H1 (cell line): Measurements from ENCODE around the gene POLR2H. TPM values are rescaled to one million over a fixed set of nuclear protein-coding genes. Genes with fewer than 3 reads are reported as not detected.

Source experiments
- CEBPB ChIP-seq: IDR thresholded peaks from 2 replicates; pipeline ENCODE4 v1.6.1; 2012; ENCODE audit warnings: low read depth, low read length
- CHD2 ChIP-seq: IDR thresholded peaks from 2 replicates; pipeline ENCODE4 v1.6.1; 2012; ENCODE audit warnings: low read length, improper control_type of control experiment
- EGR1 ChIP-seq: IDR thresholded peaks from 2 replicates; pipeline ENCODE4 v1.6.1; 2011; ENCODE audit warnings: low read depth, low read length, borderline replicate concordance
- GABPA ChIP-seq: IDR thresholded peaks from 2 replicates; pipeline ENCODE4 v1.6.1; 2011; ENCODE audit warnings: mild to moderate bottlenecking, low read length, moderate library complexity, borderline replicate concordance; ENCODE audit not compliant: insufficient read depth
- JUND ChIP-seq: IDR thresholded peaks from 2 replicates; pipeline ENCODE4 v1.6.1; 2011; ENCODE audit warnings: mild to moderate bottlenecking, improper control_type of control experiment, low read length
- KDM4A ChIP-seq: IDR thresholded peaks from one replicate; pipeline ENCODE4 v1.7.1; 2012; ENCODE audit warnings: low read depth, mild to moderate bottlenecking, moderate library complexity, low read length, inconsistent platforms; ENCODE audit not compliant: severe bottlenecking
- RBBP5 ChIP-seq: IDR thresholded peaks from 2 replicates; pipeline ENCODE4 v1.7.1; 2012; ENCODE audit warnings: low read depth, mild to moderate bottlenecking, inconsistent platforms, low read length, moderate library complexity, borderline replicate concordance
- SAP30 ChIP-seq: fragments of 300-600 bp; sonication (generic); IDR thresholded peaks from 2 replicates; pipeline ENCODE4 v1.7.1; 2012; ENCODE audit warnings: low read length, moderate library complexity, mild to moderate bottlenecking, inconsistent platforms; ENCODE audit not compliant: insufficient read depth, insufficient replicate concordance
- SIN3A ChIP-seq, 2 experiments: IDR thresholded peaks in 1 of 2; conservative IDR thresholded peaks in 1 of 2; 2 replicates each; pipeline ENCODE4 v1.6.1; 2011 to 2012; ENCODE audit warnings: low read length in 2 of 2, improper control_type of control experiment in 1 of 2, low read depth in 1 of 2, mild to moderate bottlenecking in 1 of 2
- SP2 ChIP-seq: IDR thresholded peaks from 2 replicates; pipeline ENCODE4 v1.6.1; 2012; ENCODE audit warnings: mild to moderate bottlenecking, low read length, inconsistent platforms
- SP4 ChIP-seq: IDR thresholded peaks from 2 replicates; pipeline ENCODE4 v1.6.1; 2012; ENCODE audit warnings: low read length, inconsistent platforms
- TAF7 ChIP-seq: optimal IDR thresholded peaks from 2 replicates; pipeline ENCODE3; 2011; ENCODE audit warnings: low read depth, mild to moderate bottlenecking, inconsistent platforms, low read length, moderate library complexity, borderline replicate concordance
- TCF12 ChIP-seq: IDR thresholded peaks from 2 replicates; pipeline ENCODE4 v1.6.1; 2011; ENCODE audit warnings: low read depth, mild to moderate bottlenecking, low read length
- polyA plus RNA-seq, 7 experiments: library from polyadenylated mRNA; depleted of rRNA in 3 of 7; stranded (reverse) in 5 of 7; unstranded in 2 of 7; fragments of >200 nt in 5 of 7; fragments of 200-250 nt in 2 of 7; gene quantifications; 1 replicate in 5 of 7; 2 replicates in 1 of 7; 4 replicates in 1 of 7; pipeline versions ENCODE4 v1.2.1 to v1.2.3, GENCODE V29; 2011 to 2013; ENCODE audit warnings: missing spikeins in 2 of 7, mixed read lengths in 2 of 7
- total RNA-seq: library from RNA; stranded (reverse); fragmentation: NEBNext Ultra II Directional; extraction: Animal tissue kit (Norgen Biotek cat#: 25700); gene quantifications from 2 replicates; pipeline ENCODE4 v1.2.1, GENCODE V29; 2021
- TF ChIP-seq, protein P1 (sequence below): IDR thresholded peaks from 2 replicates; pipeline ENCODE4 v1.6.1; 2011; ENCODE audit warnings: low read depth, mild to moderate bottlenecking, low read length; ENCODE audit not compliant: insufficient read depth
- TF ChIP-seq, protein P2 (sequence below), 3 experiments: IDR thresholded peaks; 1 replicate in 2 of 3; 2 replicates in 1 of 3; pipeline versions ENCODE4 v1.5.1 to v1.6.1; 2011; ENCODE audit warnings: low read length in 3 of 3, mild to moderate bottlenecking in 3 of 3, inconsistent platforms in 2 of 3, low read depth in 1 of 3, moderate library complexity in 1 of 3; ENCODE audit not compliant: insufficient read depth in 1 of 3; ENCODE audit errors: control extremely low read depth in 1 of 3
- TF ChIP-seq, protein P3 (sequence below): IDR thresholded peaks from 2 replicates; pipeline ENCODE4 v1.6.1; 2012; ENCODE audit warnings: inconsistent platforms
- TF ChIP-seq, protein P4 (sequence below): IDR thresholded peaks from 2 replicates; pipeline ENCODE4 v1.6.1; 2012; ENCODE audit warnings: low read length, inconsistent platforms

The POLR2H gene
- total and polyA plus RNA-seq, 2 of the 8 experiments (the other 6 are each of a cell fraction or from before 2014, with no cell fraction given), result 113 to 335 TPM

DNA sequence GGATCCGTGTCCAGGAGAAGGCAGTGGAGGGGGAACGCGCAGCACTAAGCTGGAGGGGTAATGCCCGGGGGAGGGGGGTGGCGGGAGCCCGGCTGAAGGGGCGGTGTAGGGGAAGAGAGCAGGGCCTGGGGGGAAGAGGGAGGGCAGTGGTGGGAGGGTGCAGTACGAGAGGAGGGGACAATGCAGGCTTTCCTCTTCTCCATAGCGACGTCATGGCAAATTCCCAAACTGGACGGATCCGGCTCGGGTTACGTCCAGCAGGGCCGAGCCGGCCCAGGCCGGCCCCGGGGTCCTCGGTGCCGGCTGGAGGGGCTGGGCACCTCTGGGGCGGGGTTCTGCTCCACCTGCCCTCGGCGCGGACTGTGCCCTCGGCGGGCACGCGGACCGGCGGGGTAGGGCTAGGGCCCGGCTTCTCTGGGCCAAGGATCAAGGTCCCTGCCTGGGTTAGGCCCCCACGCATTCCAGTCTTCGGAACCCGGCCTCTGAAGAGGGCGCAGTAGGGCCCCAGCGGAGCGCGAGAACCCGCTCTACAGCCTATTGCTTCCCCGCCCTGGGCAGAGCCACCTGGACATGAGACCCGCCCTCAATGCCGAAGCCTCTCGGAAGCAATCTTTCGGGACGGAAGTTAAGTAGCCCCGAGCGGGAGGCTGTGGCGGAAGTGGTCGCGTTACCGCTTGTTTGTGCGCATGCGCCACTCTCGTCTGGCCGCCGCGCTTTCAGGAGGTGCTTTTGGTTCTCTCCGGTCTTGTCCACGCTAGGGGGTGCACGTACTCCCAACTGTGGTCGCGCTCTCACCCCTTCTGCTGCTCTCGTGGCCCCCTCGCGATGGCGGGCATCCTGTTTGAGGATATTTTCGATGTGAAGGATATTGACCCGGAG is 1.4 kb downstream of the POLR2H start (continued):
- TF ChIP-seq RBBP5 (peak; percentile 32; the same call in 1 of the 2 replicates), SIN3A (conservative IDR thresholded peaks at IDR 0.05 in 1 of 2, IDR thresholded peaks at IDR 0.05 in 1 of 2; ENCODE audit: low read depth in 1 of 2, low read length in 2 of 2) (peak; percentile 45 to 47; a peak in 1 of 4 replicates), CHD2 (peak; percentile 72), JUND (no peak), EGR1 (0 out of 2 replicates have a peak, but pooled peaks have one; percentile 51), SAP30 (peak; percentile 37), GABPA (peak; percentile 79; the same call in 1 of the 2 replicates), SP2 (no peak), TCF12 (0 out of 2 replicates have a peak, but pooled peaks have one; percentile 1), TAF7 (peak; percentile 30), KDM4A (peak; percentile 74), CEBPB (no peak), SP4 (no peak)
- TF ChIP-seq, protein P1, sequence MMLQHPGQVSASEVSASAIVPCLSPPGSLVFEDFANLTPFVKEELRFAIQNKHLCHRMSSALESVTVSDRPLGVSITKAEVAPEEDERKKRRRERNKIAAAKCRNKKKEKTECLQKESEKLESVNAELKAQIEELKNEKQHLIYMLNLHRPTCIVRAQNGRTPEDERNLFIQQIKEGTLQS, result no peak
- TF ChIP-seq, protein P2, sequence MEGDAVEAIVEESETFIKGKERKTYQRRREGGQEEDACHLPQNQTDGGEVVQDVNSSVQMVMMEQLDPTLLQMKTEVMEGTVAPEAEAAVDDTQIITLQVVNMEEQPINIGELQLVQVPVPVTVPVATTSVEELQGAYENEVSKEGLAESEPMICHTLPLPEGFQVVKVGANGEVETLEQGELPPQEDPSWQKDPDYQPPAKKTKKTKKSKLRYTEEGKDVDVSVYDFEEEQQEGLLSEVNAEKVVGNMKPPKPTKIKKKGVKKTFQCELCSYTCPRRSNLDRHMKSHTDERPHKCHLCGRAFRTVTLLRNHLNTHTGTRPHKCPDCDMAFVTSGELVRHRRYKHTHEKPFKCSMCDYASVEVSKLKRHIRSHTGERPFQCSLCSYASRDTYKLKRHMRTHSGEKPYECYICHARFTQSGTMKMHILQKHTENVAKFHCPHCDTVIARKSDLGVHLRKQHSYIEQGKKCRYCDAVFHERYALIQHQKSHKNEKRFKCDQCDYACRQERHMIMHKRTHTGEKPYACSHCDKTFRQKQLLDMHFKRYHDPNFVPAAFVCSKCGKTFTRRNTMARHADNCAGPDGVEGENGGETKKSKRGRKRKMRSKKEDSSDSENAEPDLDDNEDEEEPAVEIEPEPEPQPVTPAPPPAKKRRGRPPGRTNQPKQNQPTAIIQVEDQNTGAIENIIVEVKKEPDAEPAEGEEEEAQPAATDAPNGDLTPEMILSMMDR (IDR thresholded peaks at IDR 0.05; ENCODE audit: control extremely low read depth in 1 of 3, insufficient read depth in 1 of 3, low read depth in 1 of 3, low read length in 3 of 3), result peak in 2 of 3 experiments; percentile 57 to 65; a peak in 3 of 4 replicates
- TF ChIP-seq, protein P3, sequence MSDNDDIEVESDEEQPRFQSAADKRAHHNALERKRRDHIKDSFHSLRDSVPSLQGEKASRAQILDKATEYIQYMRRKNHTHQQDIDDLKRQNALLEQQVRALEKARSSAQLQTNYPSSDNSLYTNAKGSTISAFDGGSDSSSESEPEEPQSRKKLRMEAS, result peak; percentile 73
- TF ChIP-seq, protein P4, sequence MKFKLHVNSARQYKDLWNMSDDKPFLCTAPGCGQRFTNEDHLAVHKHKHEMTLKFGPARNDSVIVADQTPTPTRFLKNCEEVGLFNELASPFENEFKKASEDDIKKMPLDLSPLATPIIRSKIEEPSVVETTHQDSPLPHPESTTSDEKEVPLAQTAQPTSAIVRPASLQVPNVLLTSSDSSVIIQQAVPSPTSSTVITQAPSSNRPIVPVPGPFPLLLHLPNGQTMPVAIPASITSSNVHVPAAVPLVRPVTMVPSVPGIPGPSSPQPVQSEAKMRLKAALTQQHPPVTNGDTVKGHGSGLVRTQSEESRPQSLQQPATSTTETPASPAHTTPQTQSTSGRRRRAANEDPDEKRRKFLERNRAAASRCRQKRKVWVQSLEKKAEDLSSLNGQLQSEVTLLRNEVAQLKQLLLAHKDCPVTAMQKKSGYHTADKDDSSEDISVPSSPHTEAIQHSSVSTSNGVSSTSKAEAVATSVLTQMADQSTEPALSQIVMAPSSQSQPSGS, result 0 out of 2 replicates have a peak, but pooled peaks have one; percentile 30
